ENCODE data around the gene FRAT1. TPM values are rescaled to one million over a fixed set of nuclear protein-coding genes. Genes with fewer than 3 reads are reported as not detected.

Gene FRAT1
- total and polyA plus RNA-seq, 2 of the 13 experiments (the other 11 are each of a cell fraction or from before 2014, with no cell fraction given): 1.7 to 2.3 TPM

- TF ChIP-seq ZNF512 (CRISPR knock-in tag; IDR thresholded peaks at IDR 0.05) (no peak), TP53 (CRISPR knock-in tag; conservative IDR thresholded peaks at IDR 0.05) (no peak), KAT8 (CRISPR knock-in tag; IDR thresholded peaks at IDR 0.05) (no peak), RARA (CRISPR knock-in tag; IDR thresholded peaks at IDR 0.05) (no peak), ZBTB33 (CRISPR knock-in tag; IDR thresholded peaks at IDR 0.05) (no peak), CENPBD1 (CRISPR knock-in tag; IDR thresholded peaks at IDR 0.05; ENCODE audit: borderline replicate concordance, low read depth) (no peak), TRIM24 (CRISPR knock-in tag; IDR thresholded peaks at IDR 0.05) (no peak), ZNF776 (CRISPR knock-in tag; IDR thresholded peaks at IDR 0.05) (no peak), ATF1 (CRISPR knock-in tag; IDR thresholded peaks at IDR 0.05) (no peak), ZMAT3 (CRISPR knock-in tag; conservative IDR thresholded peaks at IDR 0.05) (0 out of 2 replicates have a peak, but pooled peaks have one; percentile 19), PRDM10 (CRISPR knock-in tag; IDR thresholded peaks at IDR 0.05; ENCODE audit: low read depth) (peak; percentile 93), AGO2 (optimal IDR thresholded peaks at IDR 0.05; ENCODE audit: low read depth, low read length) (peak; percentile 81), ZNF263 (CRISPR knock-in tag; IDR thresholded peaks at IDR 0.05) (no peak), ZNF768 (CRISPR knock-in tag; IDR thresholded peaks at IDR 0.05) (peak; percentile 57; the same call in 1 of the 2 replicates), ZNF280B (CRISPR knock-in tag; IDR thresholded peaks at IDR 0.05; ENCODE audit: borderline replicate concordance) (peak; percentile 62; the same call in 1 of the 2 replicates), SALL2 (CRISPR knock-in tag; IDR thresholded peaks at IDR 0.05) (no peak; the same call in 1 of the 2 replicates)
These were observed 14.7 kb downstream of the FRAT1 start (continued) for GRCh38 chr10:97333601-97334369.

All from HepG2 (cell line).